LNCaP clone FGC (cell line): ENCODE measurements around the gene CREG2.

Source experiments
- DNase-seq: peaks from one replicate; pipeline ENCODE4 v3.0.0-alpha.2; 2011; ENCODE audit warnings: low read depth
- H3K4me3 ChIP-seq: 2 replicates; pipeline ENCODE4 v1.5.1; 2011; ENCODE audit warnings: mild to moderate bottlenecking, low read depth, low read length, control low read depth
- TF ChIP-seq, protein P1 (sequence below): IDR thresholded peaks from 2 replicates; pipeline ENCODE4 v1.5.1; 2012; ENCODE audit warnings: mild to moderate bottlenecking; ENCODE audit not compliant: control insufficient read depth, insufficient read depth; ENCODE audit errors: extremely low read depth

CREG2 gene

DNA sequence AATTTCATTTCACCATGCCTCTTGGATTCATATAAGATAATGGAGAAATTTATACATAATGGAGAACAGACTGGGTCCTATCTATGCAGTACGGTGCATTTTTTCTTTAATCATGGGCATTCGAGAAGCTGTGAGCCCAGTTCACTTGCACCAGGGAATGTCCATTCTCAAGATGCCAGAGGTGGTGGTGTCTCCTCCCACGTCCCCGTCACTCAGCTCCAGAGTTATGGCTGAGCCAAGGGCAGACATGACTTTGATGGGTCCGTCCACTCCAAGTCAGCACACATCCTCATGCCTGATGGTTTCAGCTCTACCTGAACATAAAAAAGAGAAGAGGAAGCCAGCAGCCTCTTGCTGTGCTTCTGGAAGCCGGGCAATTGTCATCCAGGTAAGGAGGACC, 42.1 kb upstream of the CREG2 start:
- TF ChIP-seq, protein P1, sequence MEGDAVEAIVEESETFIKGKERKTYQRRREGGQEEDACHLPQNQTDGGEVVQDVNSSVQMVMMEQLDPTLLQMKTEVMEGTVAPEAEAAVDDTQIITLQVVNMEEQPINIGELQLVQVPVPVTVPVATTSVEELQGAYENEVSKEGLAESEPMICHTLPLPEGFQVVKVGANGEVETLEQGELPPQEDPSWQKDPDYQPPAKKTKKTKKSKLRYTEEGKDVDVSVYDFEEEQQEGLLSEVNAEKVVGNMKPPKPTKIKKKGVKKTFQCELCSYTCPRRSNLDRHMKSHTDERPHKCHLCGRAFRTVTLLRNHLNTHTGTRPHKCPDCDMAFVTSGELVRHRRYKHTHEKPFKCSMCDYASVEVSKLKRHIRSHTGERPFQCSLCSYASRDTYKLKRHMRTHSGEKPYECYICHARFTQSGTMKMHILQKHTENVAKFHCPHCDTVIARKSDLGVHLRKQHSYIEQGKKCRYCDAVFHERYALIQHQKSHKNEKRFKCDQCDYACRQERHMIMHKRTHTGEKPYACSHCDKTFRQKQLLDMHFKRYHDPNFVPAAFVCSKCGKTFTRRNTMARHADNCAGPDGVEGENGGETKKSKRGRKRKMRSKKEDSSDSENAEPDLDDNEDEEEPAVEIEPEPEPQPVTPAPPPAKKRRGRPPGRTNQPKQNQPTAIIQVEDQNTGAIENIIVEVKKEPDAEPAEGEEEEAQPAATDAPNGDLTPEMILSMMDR, result no peak
- no peak overlapping the region for H3K4me3 ChIP-seq
- no peak for DNase-seq

DNA sequence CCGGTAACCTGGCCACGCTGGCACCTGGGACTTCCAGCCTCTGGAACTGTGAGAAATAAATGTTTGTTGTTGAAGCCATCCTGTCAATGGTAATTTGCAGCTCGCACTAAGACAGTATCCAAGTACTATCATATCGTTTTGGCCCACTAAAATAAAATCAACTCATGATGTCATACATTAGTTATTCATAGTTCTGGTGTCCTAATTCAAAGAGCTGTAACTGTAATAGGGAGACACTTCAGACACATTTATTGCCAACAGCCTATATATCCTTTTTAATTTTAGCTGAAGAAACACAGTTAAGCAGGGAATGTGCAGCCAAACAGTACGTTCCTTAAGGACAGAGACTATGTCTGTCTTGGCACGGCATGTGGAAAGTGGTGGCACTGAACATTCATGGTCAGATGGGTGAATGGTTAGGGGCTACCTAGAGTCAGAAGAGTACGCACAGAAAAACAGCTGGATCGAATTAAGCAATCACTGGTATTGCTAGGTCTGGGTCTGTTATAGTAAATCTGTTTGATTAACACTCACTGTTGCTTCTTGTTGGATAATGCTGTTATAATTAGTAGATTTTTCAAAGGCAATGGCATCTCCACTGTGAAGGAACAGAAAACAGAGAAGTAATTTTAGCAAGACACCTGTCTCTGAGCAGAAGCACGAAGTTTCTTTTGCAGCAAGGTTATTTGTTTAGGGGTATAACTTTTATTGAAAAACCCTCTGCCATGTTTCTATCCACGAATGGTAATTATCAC, 41.3 kb upstream of the CREG2 start:
- TF ChIP-seq, protein P1, result no peak

DNA sequence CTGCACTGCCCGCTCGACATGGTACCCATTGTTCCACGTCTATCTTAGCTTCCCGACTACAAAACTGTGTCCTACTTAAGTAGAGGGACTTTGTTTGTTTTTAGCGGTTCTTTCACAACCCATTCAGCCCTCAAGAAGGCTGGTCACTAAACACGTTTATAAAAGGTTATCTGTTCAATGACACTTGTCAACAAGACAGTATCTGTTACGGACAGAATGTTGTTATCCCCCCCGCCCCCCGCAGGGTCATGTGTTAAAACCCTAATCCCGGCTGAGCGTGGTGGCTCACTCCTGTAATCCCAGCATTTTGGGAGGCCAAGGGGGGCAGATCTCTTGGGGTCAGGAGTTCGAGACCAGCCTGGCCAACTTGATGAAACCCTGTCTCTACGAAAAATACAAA, 40.4 kb upstream of the CREG2 start:
- TF ChIP-seq, protein P1, result no peak
- DNase-seq, result no peak
- no peak overlapping the region for H3K4me3 ChIP-seq

More for the DNA sequence above, 41.3 kb upstream of the CREG2 start:
- no peak overlapping the region for H3K4me3 ChIP-seq
- DNase-seq, result no peak

DNA sequence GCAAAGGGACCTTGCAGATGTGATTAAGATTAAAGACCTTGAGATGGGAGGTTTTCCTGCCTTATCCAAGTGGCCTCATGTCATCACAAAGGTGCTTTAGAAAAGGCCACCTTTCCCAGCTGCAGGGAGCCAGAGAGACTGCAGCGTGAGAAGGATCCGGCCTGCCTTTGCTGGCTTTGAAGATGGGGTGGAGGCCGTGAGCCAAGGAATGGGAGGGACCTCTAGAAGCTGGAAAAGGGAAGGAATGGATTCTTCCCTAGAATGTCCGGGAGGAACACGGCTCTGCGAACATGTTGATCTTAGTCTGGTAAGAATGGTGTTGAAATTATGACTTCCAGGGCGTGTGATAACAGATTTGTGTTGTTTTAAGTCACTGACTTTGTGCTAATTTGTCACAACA, 39.9 kb upstream of the CREG2 start:
- no peak for DNase-seq
- no peak overlapping the region for H3K4me3 ChIP-seq
- TF ChIP-seq, protein P1, result no peak

DNA sequence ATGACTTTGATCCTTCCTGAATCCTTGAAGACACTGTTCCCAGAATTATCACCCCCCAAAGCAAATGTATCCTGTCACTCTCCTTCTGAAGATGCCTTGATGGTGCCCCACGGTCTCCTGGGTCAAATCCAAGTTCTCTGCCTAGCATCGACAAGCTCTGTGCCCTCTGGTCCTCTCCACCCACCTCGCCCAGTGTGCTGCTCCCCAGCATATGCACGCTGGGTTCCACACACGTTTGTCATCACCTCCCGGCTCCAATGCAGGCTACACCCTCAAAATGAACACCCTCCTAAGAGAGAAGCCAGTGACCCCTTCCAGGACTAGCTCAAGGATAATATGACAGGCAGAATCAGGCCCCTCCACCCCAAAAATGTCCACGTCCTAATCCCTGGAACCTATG, 39.5 kb upstream of the CREG2 start:
- TF ChIP-seq, protein P1, result no peak

DNA sequence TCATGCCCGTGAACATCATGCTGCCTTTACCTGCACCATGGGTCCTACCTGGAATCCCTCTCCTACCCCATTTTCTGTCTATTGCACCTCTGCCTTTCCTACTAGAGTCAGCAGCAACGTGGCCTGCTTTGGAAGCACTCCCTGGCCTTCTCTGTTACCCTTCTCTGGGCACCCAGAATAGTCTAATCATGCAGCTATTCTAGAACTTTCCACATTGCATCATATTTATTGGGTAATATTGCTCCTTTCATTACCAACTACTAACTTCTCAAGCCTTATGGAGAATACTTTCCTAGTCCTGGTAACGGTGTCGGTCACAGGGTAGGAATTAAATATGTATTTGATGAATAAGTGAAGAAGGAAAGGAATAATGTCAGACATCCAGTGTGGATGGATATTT, 33.3 kb upstream of the CREG2 start:
- TF ChIP-seq, protein P1, result no peak
- no peak for DNase-seq
- no peak overlapping the region for H3K4me3 ChIP-seq

More for the DNA sequence above, 39.5 kb upstream of the CREG2 start:
- H3K4me3 ChIP-seq, result no peak overlapping the region
- no peak for DNase-seq
